NCI-H446 treated with DMSO at 0.1 percent for 48 hours (cell line): Measurements from ENCODE around the gene OR2H2.

ENCODE experiments used
- DNase-seq: peaks from one replicate; lab custom pipeline; 2025; lab: John Stamatoyannopoulos, UW

Gene OR2H2

DNA sequence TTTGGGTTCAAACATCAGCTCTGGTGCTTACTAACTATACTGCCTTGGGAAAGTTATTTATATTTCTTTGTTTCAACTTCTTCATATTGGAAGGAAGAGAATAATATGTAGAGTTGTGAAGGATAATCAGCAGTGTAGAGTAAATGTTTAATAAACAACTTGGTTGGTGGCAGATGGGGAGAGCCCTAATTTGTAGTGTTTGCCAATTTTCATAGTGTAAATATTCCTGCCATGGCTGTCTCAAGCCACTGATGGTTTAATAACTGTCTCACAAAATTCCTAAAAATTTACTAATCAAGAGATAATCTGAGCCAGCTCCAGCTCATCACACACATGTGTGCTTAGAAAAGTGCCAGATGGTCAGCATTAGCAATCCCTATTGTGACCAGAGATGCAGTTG, at the start of gene OR2H2:
OR2H2 (plus strand) TSS at position 301 of the 400 bp plus-strand sequence. CDS start 2,824 bp downstream, outside the sequence.
- no peak for DNase-seq

DNA sequence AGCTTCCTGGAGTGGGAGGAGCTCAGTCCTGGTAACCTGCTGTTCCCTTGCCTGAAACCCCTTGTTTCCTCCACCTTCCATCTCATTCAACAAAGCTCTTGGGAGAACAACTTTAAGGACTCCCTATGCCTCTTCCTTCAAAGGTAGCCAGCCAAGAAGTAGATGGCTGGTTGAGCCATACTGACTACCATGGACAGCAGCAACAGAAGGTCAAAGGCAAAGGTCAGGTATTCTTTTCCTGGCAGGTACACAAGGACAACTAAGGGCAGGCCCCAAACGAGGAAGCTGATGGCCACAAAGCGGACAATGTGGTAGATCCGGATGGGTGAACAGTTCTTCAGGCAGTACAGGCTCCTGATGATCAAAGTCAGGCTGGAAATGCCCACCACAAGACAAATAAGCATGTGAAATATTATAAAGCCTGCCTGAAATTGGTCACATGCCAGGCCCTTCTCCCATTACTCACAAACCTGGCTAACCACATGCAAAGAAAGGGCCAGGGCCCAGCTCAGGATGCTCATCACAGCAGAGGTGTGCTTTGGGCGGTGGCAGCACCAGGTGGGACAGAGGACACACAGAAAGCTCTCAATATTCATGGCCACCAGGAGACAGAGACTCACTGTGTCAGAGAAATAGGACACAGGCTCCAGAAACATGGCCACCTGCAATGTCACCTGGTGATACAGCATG, 47.1 kb upstream of the OR2H2 start:
- no peak for DNase-seq

DNA sequence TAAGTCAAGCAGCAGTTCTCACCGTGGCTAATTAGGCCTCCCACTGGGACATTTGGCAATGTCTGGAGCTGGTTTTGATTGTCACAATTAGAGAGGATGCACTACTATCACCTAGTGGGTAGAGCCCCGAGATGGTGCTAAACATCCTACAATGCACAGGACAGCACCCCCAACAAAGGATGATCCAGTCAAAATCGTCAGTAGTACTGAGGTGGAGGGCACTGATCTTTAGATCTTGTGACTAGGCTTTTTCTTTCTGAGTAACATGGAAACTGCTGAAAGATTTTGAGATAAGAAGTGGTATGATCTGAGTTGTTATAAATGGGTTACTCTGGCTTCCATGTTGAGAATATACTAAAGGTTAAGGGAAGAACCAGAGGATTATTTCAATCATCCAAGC, 37.3 kb upstream of the OR2H2 start:
- DNase-seq = no peak

DNA sequence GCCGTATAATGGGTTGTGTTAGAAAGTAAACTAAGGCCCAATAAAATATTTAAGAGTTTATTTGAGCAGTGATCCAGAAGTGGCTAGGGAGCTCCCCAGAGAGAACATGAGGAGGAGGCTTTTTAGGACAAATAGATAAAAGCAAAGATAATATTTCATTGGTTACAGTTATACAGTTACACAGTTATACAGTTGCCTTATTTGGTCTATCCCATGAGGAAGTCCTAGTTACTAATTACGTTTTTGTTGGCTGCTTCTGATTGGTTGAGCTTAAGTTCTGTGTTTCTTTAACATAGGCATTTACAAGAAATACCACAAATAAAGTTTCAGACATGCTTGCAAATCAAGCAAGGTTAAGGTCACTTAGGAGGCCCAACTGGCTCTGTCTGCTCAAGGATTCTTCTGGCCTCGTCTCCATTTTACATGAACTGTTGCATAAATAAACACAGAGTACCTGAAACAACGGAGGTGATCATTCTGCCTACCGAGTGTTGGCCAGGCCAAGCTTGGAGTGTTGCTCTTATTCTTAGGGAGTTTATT, 32.3 kb upstream of the OR2H2 start:
- DNase-seq = no peak

DNA sequence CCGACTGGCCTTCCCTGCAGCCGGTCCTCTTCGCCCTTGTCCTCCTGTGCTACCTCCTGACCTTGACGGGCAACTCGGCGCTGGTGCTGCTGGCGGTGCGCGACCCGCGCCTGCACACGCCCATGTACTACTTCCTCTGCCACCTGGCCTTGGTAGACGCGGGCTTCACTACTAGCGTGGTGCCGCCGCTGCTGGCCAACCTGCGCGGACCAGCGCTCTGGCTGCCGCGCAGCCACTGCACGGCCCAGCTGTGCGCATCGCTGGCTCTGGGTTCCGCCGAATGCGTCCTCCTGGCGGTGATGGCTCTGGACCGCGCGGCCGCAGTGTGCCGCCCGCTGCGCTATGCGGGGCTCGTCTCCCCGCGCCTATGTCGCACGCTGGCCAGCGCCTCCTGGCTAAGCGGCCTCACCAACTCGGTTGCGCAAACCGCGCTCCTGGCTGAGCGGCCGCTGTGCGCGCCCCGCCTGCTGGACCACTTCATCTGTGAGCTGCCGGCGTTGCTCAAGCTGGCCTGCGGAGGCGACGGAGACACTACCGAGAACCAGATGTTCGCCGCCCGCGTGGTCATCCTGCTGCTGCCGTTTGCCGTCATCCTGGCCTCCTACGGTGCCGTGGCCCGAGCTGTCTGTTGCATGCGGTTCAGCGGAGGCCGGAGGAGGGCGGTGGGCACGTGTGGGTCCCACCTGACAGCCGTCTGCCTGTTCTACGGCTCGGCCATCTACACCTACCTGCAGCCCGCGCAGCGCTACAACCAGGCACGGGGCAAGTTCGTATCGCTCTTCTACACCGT, 31.5 kb upstream of the OR2H2 start:
- no peak for DNase-seq

DNA sequence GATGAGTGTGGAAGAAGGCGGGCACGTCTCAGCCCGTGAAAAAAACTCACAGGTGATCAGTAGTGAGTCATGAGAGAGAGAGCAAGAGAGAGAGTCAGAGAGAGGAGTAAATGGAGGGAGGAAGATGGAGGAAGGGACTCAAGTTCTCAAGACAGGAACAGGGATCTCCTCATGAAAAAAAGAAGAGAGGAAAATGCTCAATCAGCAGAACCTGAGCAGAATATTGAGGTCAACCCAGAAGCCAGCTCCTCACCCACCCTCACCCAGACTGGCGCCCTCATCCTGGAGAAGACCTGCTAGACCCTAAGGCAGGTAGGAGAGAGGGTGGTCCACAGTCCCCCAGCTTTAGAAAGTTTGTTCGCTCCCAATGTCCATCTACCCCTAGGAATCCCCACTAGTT, 30.2 kb upstream of the OR2H2 start:
- DNase-seq = no peak

DNA sequence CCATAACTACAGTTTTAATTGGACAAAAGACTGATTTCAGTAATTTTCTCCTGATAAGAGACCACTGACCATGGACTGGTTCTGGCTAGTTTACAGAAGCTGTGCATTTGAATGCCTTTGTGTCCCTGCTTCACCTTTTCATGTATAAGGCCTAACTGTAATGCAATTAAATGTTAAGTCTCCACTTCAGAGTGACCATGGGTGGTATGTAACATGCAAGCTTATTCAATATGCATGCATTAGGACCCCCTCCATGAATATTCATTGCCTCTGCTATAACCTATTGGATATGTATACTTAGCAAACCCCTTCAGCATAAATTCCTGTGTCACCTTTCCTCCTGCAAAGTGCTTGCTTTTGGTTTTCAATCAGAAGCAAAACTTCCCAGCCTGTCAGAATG, 27.6 kb upstream of the OR2H2 start:
- DNase-seq = no peak

DNA sequence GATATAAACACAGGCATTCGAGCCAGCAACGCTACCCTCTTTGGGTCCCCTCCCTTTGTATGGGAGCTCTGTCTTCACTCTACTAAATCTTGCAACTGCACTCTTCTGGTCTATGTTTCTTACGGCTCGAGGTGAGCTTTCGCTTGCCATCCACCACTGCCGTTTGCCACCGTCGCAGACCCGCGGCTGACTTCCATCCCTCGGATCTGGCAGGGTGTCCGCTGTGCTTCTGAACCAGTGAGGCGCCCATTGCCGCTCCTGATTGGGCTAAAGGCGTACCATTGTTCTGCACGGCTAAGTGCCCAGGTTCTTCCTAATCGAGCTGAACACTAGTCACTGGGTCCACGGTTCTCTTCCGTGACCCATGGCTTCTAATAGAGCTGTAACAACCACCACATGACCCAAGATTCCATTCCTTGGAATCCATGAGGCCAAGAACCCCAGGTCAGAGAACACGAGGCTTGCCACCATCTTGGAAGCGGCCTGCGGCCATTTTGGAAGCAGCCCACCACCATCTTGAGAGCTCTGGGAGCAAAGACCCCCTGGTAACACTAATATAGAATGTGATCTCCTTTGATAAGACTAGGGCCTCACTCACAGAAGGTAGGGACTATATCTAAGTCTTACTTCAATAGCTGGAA, 26.4 kb upstream of the OR2H2 start:
- no peak for DNase-seq

DNA sequence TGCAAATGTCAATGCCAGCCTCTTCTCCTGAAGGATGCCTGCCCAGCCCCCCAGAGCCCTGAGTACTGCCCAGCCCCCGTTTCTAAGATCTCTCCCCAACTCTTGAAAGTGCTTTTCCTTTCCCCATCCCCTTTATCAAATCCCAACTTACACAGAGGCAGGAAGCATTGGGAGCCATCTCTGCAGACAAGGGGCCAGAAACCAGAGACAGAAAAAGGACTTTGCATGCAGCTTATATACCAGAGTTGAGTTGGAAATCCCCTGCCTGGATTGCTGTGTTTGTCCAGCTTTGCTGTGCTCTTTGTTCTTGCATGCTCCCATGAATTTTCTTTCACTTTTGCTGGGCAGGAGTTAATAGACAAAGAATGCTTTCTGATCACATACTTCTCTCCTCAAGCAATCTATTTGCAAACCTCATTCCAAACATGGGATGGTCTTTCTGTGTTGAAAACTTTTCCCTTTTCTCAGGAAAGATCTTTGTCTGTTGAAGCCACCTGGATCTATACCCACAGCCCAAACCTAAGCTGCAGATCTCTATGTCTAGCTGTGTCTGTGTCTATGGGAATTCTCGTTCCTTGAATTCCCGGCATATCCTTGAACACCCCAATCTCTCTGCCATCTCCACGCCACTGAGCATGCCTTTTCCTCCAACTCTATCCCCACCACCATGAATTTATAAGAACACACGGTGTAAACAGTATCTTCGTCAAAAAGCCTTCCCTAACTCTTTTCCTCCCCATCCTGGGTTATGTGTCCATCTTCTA, 25.2 kb upstream of the OR2H2 start, which contains the start of gene UBD:
UBD (minus strand) TSS at position 209 of the 764 bp plus-strand sequence; CDS start at position 178, 31 bp downstream.
- no peak for DNase-seq

DNA sequence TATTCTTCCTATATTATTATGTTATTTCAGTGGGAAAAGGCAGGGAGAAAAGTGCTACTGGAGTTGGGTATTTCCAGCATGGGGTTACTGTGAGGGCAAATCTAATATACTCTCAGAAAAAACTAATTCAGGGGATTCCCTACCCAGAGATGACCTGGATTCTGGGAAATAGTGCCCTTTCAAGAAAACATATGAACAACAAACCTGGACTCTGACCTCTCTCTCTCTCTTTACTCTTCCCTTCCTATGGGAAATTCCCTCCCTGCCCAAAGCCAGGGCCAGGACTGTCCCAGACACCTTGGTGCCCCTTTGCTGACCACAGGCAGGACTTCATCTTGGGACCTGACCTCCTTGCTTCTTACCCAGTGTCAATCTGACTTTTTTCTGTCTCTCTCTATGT, 23.8 kb upstream of the OR2H2 start:
- no peak for DNase-seq

DNA sequence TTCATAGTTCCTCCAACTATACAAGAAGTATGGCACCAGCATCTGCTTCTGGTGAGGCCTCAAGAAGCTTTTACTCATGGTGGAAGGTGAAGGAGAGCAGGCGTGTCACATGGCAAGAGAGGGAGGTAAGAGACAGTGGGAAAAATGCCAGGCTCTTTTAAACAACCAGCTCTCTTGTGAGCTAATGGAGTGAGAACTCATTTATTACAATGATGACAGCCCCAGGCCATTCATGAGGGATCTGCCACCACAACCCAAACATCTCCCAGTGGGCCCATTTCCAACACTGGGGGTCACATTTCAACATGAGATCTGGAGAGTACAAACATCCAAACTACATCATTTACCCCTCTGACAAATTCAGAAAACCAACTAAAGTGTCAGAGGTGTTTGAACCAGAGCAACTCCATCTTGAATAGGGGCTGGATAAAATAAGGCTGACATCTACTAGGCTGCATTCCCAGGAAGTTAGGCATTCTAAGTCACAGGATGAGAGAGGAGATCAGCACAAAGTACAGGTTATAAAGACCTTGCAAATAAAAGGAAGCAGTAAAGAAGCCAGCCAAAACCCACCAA, 23.2 kb upstream of the OR2H2 start:
- no peak for DNase-seq

DNA sequence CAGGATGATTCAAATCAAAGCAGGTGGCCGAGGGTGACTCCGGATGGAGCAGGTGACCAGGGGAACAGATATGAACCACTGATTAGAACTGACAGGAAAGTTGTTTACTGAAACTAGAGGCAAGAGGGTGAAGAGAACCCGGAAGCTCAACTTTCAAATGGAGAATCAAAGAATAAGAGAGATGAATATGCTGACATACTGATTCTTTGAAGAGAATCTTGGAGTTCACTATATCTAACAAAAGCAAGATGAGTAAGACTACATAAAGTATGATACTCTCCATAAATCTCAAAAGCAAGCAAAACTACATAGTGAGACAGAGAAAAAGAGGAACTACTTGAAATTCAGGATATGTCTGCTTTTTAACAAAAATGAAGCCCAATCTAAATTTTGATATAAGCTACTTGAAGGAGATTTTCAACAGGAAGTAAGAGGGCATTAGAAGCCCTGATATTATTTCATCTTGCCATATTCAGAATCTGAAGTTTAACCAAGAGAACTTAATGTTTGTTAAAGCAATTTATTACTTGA, 21.4 kb upstream of the OR2H2 start:
- no peak for DNase-seq

DNA sequence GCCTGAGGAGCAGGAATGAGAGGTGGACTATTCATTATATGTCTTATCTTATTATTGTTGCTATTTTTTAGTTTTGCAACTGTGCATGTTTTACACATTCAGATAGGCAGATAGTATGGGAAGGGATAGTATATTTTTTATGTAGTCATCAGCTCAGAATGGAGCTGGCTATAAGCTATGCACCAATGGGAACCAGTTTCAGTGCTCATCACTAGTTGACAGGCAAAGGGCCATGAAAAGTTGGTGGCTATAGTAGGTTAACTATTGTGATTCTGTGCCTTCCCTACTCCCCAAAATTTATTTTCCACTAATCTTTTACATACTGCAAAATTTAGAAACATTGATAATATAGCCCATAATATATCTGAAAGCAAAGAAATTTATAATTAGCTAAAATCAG, 20.0 kb upstream of the OR2H2 start:
- DNase-seq = no peak

DNA sequence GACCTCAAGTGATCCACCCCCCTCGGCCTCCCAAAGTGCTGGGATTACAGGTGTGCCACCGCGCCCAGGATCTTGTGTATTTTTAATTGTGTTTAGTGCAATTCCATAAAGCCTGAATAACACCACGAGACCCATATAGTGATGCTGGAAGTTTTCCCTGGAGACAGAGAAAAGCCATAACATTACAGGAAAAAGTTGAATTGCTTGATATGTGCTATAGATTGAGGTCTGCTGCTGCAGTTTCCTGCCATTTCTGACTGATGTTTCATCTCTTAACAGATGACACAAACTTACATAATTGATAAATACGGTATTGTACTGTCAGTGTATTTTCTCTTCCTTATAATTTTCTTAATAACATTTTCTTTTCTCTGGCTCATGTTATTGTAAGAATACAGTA, 18.1 kb upstream of the OR2H2 start:
- DNase-seq = no peak

DNA sequence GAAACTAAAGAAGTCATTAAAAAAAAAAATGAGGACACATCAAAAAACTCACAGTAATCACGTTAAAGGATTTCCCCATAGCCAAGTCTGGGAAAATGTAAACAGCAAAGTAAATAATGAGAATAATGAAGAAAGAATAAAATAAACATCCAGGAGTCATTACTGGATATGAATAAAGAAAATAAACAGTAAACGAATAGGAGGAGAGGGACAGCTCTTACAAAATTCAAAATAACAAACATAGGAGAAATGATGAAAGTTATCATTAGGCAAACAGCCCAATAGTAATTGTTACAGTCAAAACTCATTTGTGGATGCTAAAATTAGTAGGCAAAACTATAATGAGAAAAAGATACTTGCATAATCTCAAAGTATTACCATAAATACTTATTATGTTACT, 17.4 kb upstream of the OR2H2 start:
- no peak for DNase-seq

DNA sequence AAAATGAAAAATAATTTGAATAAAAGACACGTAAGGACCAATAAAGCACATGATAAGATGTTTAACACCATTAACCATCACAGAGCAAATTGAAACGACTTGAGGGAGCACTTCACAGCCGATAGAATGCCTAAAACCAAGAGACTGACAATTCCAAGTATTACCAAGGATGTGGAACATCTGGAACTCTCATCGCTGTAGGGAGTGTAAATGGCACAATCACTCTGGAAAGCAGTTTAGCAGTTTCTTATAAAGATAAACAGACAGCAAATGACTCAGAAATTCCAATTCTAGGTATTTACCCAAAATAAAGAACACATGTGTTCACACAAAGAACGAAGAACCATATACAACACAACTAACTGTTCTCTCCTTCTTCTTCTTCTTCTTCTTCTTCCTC, 16.9 kb upstream of the OR2H2 start:
- DNase-seq = no peak

DNA sequence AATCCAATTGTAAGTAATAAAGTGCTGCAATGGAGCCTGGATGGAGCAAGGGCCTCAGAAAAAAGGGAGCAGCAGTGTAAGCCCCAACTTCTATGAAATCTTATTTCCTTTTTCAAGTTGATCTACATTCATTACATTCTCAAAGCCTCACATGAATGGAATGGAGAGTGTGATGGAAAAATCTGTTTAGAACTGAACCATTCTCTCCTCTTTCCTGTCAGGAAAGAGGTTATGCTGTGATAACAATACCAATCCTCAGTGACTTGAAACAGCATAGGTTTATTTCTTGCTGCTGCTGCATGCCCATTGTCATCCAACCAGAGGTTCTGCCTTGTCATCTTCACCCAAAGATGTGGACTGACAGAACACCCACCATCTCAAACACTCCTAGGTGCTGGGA, 8.9 kb upstream of the OR2H2 start:
- DNase-seq = no peak

DNA sequence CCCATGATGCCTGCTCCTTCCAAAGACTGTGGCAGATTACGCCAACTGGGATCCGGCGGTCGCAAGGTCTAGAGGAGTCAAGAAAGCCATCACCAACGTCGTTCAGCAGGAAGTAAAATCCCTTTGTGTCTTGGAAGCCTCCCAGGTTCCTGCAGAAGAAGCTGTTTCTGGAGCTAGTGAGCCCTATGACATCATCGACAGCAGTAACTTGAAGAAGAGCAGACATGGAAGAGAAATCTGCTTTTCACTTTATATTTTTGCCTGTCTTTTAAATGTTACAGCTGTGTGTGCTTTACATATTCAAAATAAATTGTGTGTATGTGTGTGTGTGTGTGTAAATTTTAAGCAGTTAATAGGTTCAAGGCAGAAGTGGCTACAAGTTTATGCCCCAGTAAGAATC, 7.4 kb upstream of the OR2H2 start:
- DNase-seq = no peak

DNA sequence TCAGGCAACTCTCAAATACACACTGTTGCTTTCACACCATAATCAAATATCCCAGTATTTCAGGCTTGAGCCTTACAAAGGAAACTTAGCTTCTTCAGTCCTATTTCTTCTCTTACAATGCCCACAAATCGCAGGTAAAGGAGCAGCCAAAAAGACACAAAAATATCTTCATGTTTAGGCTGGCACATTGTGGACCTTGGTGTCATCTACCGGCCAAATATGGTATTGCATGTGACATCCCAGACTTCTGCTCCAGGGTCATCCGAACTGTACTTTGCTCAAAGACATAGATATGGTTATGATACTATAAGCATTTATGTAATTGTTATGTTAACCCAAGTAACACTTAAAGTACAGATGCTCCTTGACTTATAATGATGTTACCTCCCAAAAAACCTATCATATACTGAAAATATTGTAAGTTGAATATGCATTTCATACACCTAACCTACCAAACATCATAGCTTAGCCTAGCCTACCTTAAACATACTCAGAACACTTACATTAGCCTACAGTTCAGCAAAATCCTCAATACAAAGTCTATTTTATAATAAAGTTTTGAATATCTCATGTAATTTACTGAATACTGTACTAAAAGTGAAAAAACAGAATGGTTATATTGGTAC, 4.6 kb downstream of the OR2H2 start:
- no peak for DNase-seq

DNA sequence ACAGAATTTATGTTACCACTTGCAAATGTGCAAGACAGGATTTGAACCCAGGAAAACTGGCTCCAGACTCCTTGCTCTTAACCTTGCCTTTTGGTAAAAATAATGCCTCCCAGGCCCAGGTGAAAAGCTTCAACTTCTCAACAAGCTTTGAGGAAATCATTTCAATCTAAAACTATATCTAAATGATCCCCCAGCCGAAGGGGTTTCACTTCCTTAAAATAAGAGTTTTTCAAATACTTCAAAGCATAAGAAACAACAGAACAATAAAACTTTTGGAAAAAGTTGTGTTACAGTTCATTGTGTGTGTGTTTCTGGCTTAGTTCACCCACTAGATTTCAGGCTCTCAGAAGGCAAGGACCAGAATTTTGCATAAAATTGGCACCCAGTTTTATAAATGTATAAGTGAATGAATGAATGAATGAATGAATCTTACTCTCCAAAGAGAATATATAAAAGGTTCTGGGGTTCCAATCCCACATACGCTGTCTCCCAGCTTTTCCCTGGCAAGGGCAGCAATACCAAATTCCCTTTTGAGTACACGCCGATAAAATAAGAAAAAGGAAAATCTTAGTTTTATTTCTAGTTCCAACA, 5.4 kb downstream of the OR2H2 start:
- no peak for DNase-seq

DNA sequence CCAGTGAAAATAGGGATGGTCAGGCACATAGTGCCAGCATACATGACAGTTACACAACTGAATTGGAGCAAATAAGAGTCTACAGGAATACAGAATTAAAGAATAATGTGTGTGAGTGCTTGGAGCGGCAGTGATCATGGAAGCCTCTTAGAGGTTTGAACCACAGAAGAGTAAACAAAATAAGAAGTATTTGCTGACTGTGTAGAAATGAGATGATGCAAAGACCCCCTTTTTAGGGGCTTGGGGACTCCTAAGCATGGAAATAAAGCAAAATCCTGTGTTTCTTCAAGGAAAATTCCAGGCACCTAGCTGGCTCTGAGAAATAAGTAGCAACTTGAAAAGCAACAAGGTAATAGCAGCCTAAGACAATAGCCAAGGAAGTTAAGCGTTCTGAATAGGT, 6.8 kb downstream of the OR2H2 start:
- no peak for DNase-seq
